Stimulated activated CD4-positive, alpha-beta T cell treated with anti-CD3 and anti-CD28 coated beads, Interleukin-15, amount 100 ng/mL, for 48 hours (primary cell): ENCODE results near the gene SLA2.
"Not testable (repeated sequence)": the region's sequence is repeated elsewhere in the genome, so short reads cannot be mapped to it uniquely, and the experiment has no call there.

ENCODE experiments used
- DNase-seq, 2 donors: peaks; one replicate each; pipeline ENCODE4 v3.0.0-alpha.2; 2020; ENCODE audit warnings: low read depth in 2 of 2

SLA2 gene

GRCh38 chr20:36608388-36608728, 37.6 kb downstream of the SLA2 start:
- DNase-seq, result not testable (repeated sequence)

- no peak for DNase-seq
Observed at GRCh38 chr20:36607586-36608387, 38.2 kb downstream of the SLA2 start.

- DNase-seq, result no peak
Observed at GRCh38 chr20:36606158-36607066, 39.6 kb downstream of the SLA2 start.

- DNase-seq, result peak; percentile 98 to 99
Observed at GRCh38 chr20:36605399-36606157, 40.4 kb downstream of the SLA2 start, which contains the start of gene RAB5IF. RAB5IF (plus strand) TSS chr20:36605779; CDS start chr20:36605952, 173 bp downstream.

- peak in 1 of 2 donors; percentile 39 for DNase-seq
Observed at GRCh38 chr20:36604952-36605398, 41.0 kb downstream of the SLA2 start.

GRCh38 chr20:36601540-36601939, 44.5 kb downstream of the SLA2 start:
- DNase-seq, result no peak

- DNase-seq, result no peak
Observed at GRCh38 chr20:36599912-36600345, 46.1 kb downstream of the SLA2 start.

GRCh38 chr20:36593347-36593929, 52.6 kb downstream of the SLA2 start:
- DNase-seq, result no peak

GRCh38 chr20:36591854-36592641, 53.9 kb downstream of the SLA2 start:
- DNase-seq, result no peak

GRCh38 chr20:36591281-36591680, 54.7 kb downstream of the SLA2 start:
- DNase-seq, result no peak

GRCh38 chr20:36587388-36588070, 58.5 kb downstream of the SLA2 start:
- no peak for DNase-seq

GRCh38 chr20:36585410-36586125, 60.4 kb downstream of the SLA2 start:
- DNase-seq, result no peak

- DNase-seq, result no peak
Observed at GRCh38 chr20:36584018-36584481, 61.9 kb downstream of the SLA2 start.

- no peak for DNase-seq
Observed at GRCh38 chr20:36582821-36583220, 63.2 kb downstream of the SLA2 start.

GRCh38 chr20:36582322-36582721, 63.7 kb downstream of the SLA2 start:
- DNase-seq, result no peak

GRCh38 chr20:36579996-36580545, 65.9 kb downstream of the SLA2 start:
- DNase-seq, result no peak

GRCh38 chr20:36578356-36579041, 67.5 kb downstream of the SLA2 start:
- DNase-seq, result no peak

GRCh38 chr20:36576081-36576445, 69.9 kb downstream of the SLA2 start:
- no peak for DNase-seq
